Brain pericyte (primary cell): ENCODE results near the gene SEMA4D.

Experiments used
- DNase-seq: peaks from one replicate; pipeline ENCODE4 v3.0.0-alpha.2; 2012; ENCODE audit warnings: low read depth, low spot score

The SEMA4D gene

GRCh38 chr9:89446261-89446960, 51.5 kb downstream of the SEMA4D start:
- no peak for DNase-seq

DNA sequence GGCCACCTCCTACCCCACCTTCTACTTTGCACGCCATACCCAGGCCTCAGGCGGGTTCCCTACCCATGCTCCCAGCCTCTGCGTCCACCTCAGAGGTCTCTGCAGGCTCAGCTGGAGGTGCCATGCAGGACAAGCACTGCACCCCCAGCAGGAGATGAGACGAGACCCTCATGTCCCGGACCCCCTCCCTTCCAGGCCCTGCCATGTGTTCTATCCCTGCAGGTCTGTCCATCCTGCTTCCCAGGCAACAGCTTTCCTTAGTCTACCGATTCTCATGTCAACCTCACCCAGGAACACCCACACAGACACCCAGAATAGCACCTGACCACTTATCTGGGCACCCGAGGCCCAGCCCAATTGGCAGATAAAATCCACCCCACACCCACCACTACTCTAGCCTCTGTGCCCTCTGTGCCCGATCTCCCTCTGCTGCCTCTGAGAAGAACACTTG, 52.1 kb downstream of the SEMA4D start:
- DNase-seq, result no peak

DNA sequence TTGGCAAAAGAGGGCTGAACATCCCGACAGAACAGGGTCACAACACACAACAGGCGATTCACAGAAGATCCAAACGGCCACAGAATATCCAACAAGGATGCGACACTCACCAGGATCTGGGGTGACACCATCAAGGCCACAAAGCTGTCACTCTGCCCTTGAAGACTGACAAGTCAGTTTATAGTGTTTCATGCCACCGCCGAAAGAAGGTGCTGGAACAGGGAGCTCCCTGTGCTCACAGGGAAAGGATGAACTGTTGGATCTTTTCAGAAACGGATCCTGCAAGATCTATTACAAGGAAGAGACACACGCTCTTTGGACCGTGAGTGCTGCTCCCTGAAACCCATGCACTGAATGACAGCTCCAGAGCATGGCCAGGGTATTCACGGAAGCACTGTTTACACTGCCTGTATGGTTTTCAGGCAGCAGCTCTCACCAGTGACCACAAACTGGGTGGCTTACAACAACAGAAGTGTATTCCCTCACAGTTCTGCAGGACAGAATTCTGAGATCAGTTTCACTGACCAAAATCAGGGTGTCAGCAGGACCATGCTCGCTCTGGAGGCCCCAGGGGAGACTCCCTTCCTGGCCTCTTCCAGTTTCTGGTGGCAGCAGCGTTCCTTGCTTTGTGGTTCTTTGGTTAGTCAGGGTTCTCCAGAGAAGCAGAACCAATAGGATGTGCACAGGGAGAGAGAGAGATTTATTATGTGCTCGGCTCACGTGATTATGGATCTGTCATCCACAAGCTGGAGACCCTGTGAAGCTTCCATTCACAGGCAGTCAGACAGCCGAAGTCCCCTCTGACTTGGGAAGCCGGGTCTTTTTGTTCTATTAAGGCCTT, 52.8 kb downstream of the SEMA4D start:
- DNase-seq, result no peak

- no peak for DNase-seq
Observed at GRCh38 chr9:89444274-89444673, 53.6 kb downstream of the SEMA4D start.

GRCh38 chr9:89442981-89443814, 54.7 kb downstream of the SEMA4D start:
- DNase-seq, result no peak

- DNase-seq, result no peak
Observed at GRCh38 chr9:89442501-89442978, 55.4 kb downstream of the SEMA4D start.

DNA sequence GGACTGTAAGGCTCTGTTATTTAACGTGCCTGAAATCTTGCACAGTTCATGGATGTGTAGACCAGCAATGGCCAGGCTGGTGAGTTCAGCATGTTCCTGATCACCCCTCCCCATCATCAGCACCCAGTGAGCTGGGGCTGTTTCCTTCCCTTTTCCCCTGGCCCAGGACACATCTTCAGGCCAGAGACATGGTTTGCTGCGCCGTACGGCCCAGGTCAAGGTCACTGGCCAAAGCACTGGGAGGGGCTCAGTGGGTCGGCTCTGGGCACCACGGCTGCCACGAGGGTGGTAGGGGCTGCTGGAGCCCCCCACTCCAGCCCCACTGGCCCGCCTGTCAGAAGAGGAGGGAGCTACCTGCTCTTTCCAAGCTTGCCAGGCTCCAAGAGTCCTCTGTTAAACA, 55.9 kb downstream of the SEMA4D start:
- DNase-seq, result no peak

- no peak for DNase-seq
Observed at GRCh38 chr9:89441655-89441970, 56.3 kb downstream of the SEMA4D start.

- DNase-seq, result no peak
Observed at GRCh38 chr9:89440951-89441654, 56.8 kb downstream of the SEMA4D start.

DNA sequence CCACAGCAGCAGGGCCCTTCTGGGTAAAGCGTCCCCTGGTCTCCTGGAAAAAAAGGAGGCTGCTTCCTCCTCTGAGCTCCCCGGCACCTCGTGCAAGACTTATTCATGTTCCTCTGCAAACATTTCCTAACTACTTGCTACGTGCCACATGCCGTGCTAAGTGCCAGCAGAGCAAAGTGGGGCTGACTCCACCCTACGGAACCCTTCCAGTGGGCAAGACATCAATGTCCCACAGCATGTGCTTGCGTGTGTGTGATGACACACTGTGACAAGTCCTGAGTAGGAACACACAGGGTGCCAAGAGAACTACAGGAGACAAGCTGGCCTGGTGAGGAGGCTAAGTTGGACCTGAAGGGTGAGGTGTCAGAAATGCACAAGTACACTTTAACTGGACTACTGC, 57.4 kb downstream of the SEMA4D start:
- DNase-seq, result no peak

DNA sequence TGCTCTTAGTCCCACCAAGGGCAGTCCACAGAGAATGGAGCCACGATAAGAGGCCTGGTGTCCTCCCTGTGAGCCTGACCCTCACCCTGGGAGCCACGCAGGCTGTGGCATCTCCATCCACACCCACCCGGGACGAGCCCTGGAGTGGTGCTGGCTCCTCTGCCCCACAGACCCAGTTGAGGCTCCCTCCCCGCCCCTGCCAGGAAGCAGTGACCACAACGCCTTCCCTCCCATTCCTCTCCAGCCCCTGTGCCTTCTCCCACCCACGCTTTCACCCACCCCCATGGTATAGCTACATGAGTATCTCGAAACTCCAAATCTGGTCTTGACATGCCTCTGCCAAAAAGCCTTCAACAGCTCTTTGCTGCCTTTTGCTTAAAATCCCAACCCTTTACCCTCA, 57.9 kb downstream of the SEMA4D start:
- no peak for DNase-seq

- DNase-seq, result no peak
Observed at GRCh38 chr9:89439571-89439970, 58.3 kb downstream of the SEMA4D start.

DNA sequence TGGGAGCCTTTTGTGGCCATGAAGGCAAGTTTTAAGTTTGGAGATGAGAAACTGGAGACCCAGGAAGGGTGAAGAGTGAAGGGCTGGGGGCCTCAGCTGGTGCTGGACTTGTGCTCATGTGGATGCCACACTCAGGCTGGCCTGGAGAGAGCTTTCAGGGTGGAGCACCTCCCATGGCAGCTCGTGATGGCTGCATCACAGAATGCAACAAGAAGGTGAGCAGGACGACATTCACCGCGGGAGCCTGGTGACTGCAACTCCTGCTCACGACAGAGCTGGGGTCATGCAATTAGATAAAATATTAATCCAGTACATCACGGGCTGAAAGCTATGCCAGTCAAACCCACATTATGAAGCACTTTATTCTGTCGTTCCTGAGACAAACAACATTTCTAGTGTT, 59.7 kb downstream of the SEMA4D start:
- no peak for DNase-seq

DNA sequence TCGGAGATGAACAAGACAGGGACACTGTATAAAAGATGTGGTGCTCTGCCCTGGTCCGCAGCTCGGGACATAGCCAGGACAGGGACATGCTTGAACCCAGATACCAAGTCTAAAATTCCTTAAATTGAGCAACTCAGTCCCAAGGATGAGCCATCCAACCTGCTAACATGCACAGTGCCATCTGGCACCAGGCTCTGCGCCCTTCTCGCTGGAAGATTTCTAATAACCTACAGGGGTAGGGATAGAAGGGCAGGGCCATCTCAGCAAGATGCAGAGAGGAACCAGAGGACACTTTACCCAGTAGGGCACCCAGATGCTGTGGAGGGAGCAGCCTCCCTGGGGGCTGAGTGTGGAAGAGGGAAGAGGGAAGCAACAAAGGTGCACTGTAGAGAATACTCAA, 60.1 kb downstream of the SEMA4D start:
- no peak for DNase-seq

DNA sequence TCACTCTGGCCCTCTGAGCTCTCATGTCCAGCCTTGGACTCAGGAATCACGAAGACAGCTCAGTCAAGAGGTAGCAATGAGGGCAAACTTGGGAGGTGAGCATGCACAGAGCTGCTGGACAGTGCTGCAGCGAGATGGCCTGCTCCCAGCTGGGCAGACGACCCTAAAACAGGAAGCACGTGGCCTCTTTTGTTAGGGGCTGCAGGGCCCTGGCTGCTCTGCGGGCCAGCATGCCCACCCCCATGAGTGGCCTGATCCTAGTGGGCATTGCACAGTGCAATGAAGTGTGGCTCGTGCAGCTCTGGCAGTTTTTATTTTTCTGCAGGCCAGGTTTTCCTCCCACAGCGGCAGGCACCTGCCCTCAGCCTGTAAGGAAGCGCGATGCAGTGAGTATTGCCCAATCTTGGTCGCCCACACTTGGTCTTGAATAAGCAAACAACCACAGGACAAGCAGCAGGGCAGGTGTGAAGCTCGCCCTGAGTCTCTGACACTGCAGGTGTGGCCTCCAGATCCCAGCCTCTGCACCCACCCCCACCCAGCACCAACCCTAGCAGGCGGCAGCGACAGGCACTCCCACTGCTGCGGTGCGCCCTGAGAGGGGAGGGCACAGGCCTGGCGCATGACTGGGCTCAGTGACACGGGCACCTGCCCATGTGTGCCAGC, 60.8 kb downstream of the SEMA4D start:
- DNase-seq, result no peak

GRCh38 chr9:89436326-89436725, 61.6 kb downstream of the SEMA4D start:
- no peak for DNase-seq

- DNase-seq, result no peak
Observed at GRCh38 chr9:89435071-89435823, 62.7 kb downstream of the SEMA4D start.

- DNase-seq, result no peak
Observed at GRCh38 chr9:89434636-89435035, 63.3 kb downstream of the SEMA4D start.

DNA sequence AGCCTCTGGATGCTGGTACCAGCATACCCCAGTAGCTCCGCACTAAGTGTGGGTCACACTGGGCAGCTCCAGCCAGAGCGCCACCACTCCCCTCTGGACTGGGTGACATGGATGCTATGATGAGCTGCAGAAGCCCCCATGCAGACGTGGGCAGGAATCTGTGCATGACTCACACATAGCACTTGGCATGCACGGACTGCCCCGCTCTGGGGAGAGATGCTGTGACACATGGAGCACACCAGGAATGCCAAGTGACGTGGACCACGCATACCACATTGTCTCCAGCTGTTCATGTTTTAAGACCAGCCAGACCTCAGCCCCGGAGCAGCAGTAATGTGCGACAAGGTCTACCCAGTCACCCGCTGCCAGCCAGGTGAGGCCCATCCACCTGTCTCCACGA, 64.1 kb downstream of the SEMA4D start:
- DNase-seq, result no peak

DNA sequence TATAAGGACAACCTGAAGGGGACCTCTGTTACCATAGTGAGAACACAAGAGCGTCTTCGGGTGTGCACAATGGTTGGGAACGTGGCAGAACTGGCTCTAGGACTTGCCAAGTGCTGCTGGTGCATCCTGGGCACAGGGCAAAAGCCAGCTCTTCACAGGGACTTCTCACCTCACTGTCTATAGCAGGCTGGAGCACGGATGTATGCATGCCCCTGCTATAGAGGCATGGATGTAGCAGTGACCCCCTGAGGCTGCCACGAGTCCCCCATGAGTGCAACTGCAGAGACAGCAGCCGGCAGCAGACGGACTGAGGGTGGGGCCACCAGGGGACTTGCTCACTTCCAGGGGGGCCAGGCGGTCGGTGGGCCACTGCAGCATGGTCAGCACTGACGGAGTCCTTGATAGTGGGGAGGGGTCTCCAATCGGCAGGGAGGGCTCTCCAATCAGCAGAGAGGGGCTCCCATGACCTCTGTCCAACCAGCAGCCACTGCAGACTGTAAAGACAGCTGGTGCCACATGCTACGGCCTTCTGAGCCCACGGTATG, 64.9 kb downstream of the SEMA4D start:
- DNase-seq, result no peak
